ENCODE data around the gene CERS6. TPM values are rescaled to one million over a fixed set of nuclear protein-coding genes. Genes with fewer than 3 reads are reported as not detected.

CERS6 gene
- total RNA-seq, 1 experiment from 2014 or later, result 8.3 TPM

DNA sequence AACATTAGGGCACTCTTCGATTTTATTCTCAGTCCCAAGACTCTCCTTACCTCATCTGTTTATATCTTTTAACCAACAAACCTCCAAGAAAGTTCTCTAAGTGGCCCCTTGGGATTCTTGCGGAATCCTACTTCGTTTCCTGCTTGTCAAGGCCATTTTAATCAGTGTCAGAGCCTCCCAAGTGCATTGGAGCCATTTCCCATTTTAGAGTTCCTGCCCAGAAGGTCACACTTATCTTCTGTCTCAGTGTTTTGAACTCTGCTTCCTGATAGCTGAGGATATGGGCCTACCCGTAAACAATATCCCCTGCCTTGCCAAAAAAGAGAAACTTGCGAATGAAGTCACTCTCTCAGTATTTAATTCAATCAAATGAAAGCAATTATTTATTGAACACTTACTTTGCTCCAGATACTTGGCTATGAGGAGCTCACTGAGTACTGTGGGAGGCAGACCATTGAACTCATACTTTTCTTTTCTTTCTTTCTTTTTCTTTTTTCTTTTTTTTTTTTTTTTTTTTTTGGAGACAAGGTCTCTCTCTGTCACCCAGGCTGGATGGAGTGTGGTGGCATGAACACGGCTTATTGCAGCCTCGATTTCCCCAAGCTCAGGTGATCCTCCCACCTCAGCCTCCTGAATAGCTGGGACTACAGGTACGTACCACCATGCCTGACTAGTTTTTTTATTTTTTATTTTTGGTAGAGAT is 340.7 kb downstream of the CERS6 start:
- no peak for DNase-seq
- H3K4me3 ChIP-seq, result no peak overlapping the region
- no peaks in the 10 kb centered on the region for H3F3A ChIP-seq (ENCODE audit: insufficient read depth, low read depth)
- H3K4me1 ChIP-seq (replicated peaks; ENCODE audit: insufficient read depth), result no peaks in the 10 kb centered on the region
- no peaks in the 10 kb centered on the region for H3K36me3 ChIP-seq (ENCODE audit: low read depth)
- H3K27me3 ChIP-seq (ENCODE audit: insufficient read depth, low read depth), result no peaks in the 10 kb centered on the region
- H3K9me3 ChIP-seq (ENCODE audit: insufficient read depth, low read depth), result no peaks in the 10 kb centered on the region
- TF ChIP-seq EZH2 (IDR thresholded peaks at IDR 0.05; ENCODE audit: low read depth), result no peak
- TF ChIP-seq, protein P1, sequence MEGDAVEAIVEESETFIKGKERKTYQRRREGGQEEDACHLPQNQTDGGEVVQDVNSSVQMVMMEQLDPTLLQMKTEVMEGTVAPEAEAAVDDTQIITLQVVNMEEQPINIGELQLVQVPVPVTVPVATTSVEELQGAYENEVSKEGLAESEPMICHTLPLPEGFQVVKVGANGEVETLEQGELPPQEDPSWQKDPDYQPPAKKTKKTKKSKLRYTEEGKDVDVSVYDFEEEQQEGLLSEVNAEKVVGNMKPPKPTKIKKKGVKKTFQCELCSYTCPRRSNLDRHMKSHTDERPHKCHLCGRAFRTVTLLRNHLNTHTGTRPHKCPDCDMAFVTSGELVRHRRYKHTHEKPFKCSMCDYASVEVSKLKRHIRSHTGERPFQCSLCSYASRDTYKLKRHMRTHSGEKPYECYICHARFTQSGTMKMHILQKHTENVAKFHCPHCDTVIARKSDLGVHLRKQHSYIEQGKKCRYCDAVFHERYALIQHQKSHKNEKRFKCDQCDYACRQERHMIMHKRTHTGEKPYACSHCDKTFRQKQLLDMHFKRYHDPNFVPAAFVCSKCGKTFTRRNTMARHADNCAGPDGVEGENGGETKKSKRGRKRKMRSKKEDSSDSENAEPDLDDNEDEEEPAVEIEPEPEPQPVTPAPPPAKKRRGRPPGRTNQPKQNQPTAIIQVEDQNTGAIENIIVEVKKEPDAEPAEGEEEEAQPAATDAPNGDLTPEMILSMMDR (conservative IDR thresholded peaks at IDR 0.05), result no peak
- no peaks in the 10 kb centered on the region for H4K20me1 ChIP-seq (ENCODE audit: insufficient read depth)
- no peak overlapping the region for H2AFZ ChIP-seq
- CTCF ChIA-PET, result interaction anchor here (0.7 kb wide), 1 partner anchor 480 kb away, joined by 3 read pairs; no protein-coding TSS in a partner anchor
- no peaks in the 10 kb centered on the region for H3K79me2 ChIP-seq (ENCODE audit: low read depth)
- BruUV-seq (replicated peaks), result no TSS peak
- POLR2A ChIA-PET (ENCODE audit: unreplicated experiment), result no interaction called here
- no peaks in the 10 kb centered on the region for H3K9me2 ChIP-seq (ENCODE audit: insufficient read depth)
- intact Hi-C loops (cut with micrococcal nuclease; ENCODE audit: unreplicated experiment), result no loop called here
- H3K27ac ChIP-seq, result no peak overlapping the region
- no peak overlapping the region for H3K4me2 ChIP-seq

DNA sequence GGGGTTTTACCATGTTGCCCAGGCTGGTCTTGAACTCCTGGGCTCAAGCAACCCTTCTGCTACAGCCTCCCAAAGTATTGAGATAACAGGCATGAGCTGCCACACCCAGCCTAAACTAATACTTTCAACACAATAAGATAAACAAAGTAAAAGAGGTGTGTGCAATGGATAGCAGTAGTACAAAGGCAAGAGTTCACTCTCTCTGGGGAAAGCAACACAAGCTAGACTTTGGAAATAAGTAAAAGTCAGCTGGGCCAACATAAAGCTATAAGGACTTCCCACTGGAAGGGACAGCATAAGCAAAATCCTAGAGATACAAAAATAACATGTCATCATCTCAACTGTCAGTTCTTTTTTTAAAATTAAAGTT is 341.2 kb downstream of the CERS6 start:
- no peaks in the 10 kb centered on the region for H4K20me1 ChIP-seq (ENCODE audit: insufficient read depth)
- H3K27ac ChIP-seq, result no peak overlapping the region
- no peaks in the 10 kb centered on the region for H3K9me2 ChIP-seq (ENCODE audit: insufficient read depth)
- no peaks in the 10 kb centered on the region for H3K27me3 ChIP-seq (ENCODE audit: insufficient read depth, low read depth)
- ChIA-PET CTCF (interaction anchor here (0.7 kb wide), 1 partner anchor 479 kb away, joined by 3 read pairs; no protein-coding TSS in a partner anchor), POLR2A (ENCODE audit: unreplicated experiment) (no interaction called here)
- H3K36me3 ChIP-seq (ENCODE audit: low read depth), result no peaks in the 10 kb centered on the region
- DNase-seq, result no peak
- H3F3A ChIP-seq (ENCODE audit: insufficient read depth, low read depth), result no peaks in the 10 kb centered on the region
- H3K4me2 ChIP-seq, result no peak overlapping the region
- H2AFZ ChIP-seq, result no peak overlapping the region
- H3K4me3 ChIP-seq, result no peak overlapping the region
- TF ChIP-seq, protein P1 (conservative IDR thresholded peaks at IDR 0.05), result no peak
- TF ChIP-seq EZH2 (IDR thresholded peaks at IDR 0.05; ENCODE audit: low read depth), result no peak
- no TSS peak for BruUV-seq (replicated peaks)
- no peaks in the 10 kb centered on the region for H3K4me1 ChIP-seq (replicated peaks; ENCODE audit: insufficient read depth)
- H3K9me3 ChIP-seq (ENCODE audit: insufficient read depth, low read depth), result no peaks in the 10 kb centered on the region
- no peaks in the 10 kb centered on the region for H3K79me2 ChIP-seq (ENCODE audit: low read depth)
- intact Hi-C loops (cut with micrococcal nuclease; ENCODE audit: unreplicated experiment), result no loop called here

DNA sequence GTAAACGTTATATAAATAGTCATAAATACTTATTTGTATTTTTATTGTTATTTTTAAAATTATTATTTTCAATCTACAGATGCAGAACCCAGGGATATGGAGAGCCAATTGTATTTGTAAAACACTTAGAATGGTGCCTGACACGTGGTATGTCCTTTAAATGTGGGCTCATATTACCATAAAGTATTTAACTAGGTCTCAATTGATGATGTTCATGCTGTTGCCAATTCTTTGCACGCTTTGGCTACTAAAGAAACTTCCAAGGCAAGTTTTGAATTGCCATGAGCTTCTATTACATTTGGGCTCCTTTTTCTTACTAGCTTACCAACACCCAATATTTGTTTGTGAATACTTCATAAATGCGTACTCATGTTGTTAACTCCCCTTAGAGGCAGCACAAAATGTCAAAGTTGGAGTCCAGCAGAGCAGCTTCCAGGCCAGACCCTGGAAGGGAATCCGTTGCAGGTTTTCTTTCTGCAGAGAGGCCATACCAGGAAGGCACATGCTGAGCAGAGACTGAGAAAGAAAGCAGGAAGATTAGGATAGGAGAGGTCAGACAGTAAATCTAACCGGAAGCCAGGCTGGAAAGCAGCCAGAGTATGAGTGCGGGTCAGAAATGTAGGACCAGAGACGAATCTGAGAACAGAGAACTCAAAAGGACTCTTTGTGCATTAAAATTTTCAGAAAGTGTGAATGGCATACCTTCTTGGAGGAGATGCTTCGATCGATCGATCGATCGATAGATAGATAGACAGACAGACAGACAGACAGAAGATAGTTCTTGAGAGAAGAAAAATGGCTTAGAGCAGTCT is 342.2 kb downstream of the CERS6 start:
- no TSS peak for BruUV-seq (replicated peaks)
- intact Hi-C loops (cut with micrococcal nuclease; ENCODE audit: unreplicated experiment), result no loop called here

More for the DNA sequence above, 342.2 kb downstream of the CERS6 start:
- Histone ChIP-seq H3K9me2 (ENCODE audit: insufficient read depth) (no peaks in the 10 kb centered on the region), H3K4me1 (replicated peaks; ENCODE audit: insufficient read depth) (no peaks in the 10 kb centered on the region; the same call in 1 of the 2 replicates), H3K4me2 (no peak overlapping the region), H3K27me3 (ENCODE audit: insufficient read depth, low read depth) (no peaks in the 10 kb centered on the region), H4K20me1 (ENCODE audit: insufficient read depth) (no peaks in the 10 kb centered on the region), H3K79me2 (ENCODE audit: low read depth) (no peaks in the 10 kb centered on the region), H3K36me3 (ENCODE audit: low read depth) (no peaks in the 10 kb centered on the region), H2AFZ (no peak overlapping the region), H3K9me3 (ENCODE audit: insufficient read depth, low read depth) (no peaks in the 10 kb centered on the region), H3K4me3 (no peak overlapping the region), H3F3A (ENCODE audit: insufficient read depth, low read depth) (no peaks in the 10 kb centered on the region), H3K27ac (no peak overlapping the region)
- POLR2A ChIA-PET (ENCODE audit: unreplicated experiment), result no interaction called here
- TF ChIP-seq, protein P1 (conservative IDR thresholded peaks at IDR 0.05), result no peak
- no peak for TF ChIP-seq EZH2 (IDR thresholded peaks at IDR 0.05; ENCODE audit: low read depth)
- CTCF ChIA-PET, result no interaction called here
- DNase-seq, result no peak
